Colonic mucosa (tissue), 4 donors: ENCODE data around the gene RAD51B. TPM values are rescaled to one million over a fixed set of nuclear protein-coding genes. Genes with fewer than 3 reads are reported as not detected.

Experiments used
- DNase-seq: peaks from one replicate; pipeline ENCODE4 v3.0.0-alpha.2; 2020
- H3K27ac ChIP-seq: fragments of 200-600 bp; one replicate; pipeline ENCODE4 v1.8.0; 2021
- H3K27me3 ChIP-seq: fragments of 200-600 bp; one replicate; pipeline ENCODE4 v1.8.0; 2021
- H3K36me3 ChIP-seq: fragments of 200-600 bp; one replicate; pipeline ENCODE4 v1.8.0; 2021
- H3K4me1 ChIP-seq: fragments of 200-600 bp; one replicate; pipeline ENCODE4 v1.8.0; 2021; ENCODE audit warnings: mild to moderate bottlenecking
- H3K4me3 ChIP-seq: fragments of 200-600 bp; one replicate; pipeline ENCODE4 v1.8.0; 2021
- H3K9ac ChIP-seq, 2 donors: one replicate each; pipeline ENCODE4 v1.7.0; 2013; ENCODE audit warnings: control low read depth in 2 of 2, low read depth in 2 of 2, low read length in 2 of 2
- H3K9me3 ChIP-seq: fragments of 200-600 bp; one replicate; pipeline ENCODE4 v1.8.0; 2021
- intact Hi-C: fragments of 100-400 bp; cut with DNase I; formaldehyde crosslinking; loops from one replicate; pipeline ENCODE4 v1.14.1; 2022
- total RNA-seq, 2 donors: library from RNA; stranded (reverse); fragmentation: NEBNext Ultra II Directional in 1 of 2; extraction: Animal tissue kit (Norgen Biotek cat#: 25700) in 1 of 2; gene quantifications; one replicate each; pipeline ENCODE4 v1.2.1, GENCODE V29; 2021
- TF ChIP-seq, protein P1 (sequence below): fragments of 200-600 bp; IDR thresholded peaks from one replicate; pipeline ENCODE4 v1.8.0; 2022; ENCODE audit warnings: antibody characterized with exemption, mild to moderate bottlenecking
- donor health status: healthy.
- donor health status: DM: no; HTN: no; CAD: no.
- donor health status: DM: no; HTN: no; CAD: no.

The RAD51B gene
- total RNA-seq, 2 donors from 2014 or later, result 12.7 to 22.0 TPM

DNA sequence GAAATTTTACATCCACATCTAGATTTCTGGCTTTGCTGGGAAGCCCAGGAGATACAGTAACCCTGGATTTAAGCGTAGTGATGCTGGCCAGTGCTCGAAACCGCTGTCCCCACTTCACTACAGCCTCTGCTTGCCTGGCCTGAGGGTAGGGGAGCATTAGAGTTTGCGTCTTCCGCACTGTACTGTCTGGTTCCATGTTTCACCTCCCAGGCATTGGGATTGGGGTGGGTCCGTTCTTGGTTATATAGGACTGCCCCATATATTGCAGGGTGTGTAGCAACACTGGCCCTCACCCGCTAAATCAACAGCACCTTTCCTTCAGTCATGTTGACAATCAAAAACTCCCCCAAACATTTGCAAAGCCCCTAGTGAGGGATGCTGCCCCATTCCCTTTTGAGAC, 732.5 kb downstream of the RAD51B start:
- Histone ChIP-seq H3K4me3 (no peak overlapping the region), H3K27me3 (no peaks in the 10 kb centered on the region), H3K27ac (no peak overlapping the region), H3K9ac (no peak overlapping the region), H3K9me3 (no peaks in the 10 kb centered on the region), H3K4me1 (peaks cover 3% of the 10 kb centered on the region), H3K36me3 (no peaks in the 10 kb centered on the region)
- TF ChIP-seq, protein P1, sequence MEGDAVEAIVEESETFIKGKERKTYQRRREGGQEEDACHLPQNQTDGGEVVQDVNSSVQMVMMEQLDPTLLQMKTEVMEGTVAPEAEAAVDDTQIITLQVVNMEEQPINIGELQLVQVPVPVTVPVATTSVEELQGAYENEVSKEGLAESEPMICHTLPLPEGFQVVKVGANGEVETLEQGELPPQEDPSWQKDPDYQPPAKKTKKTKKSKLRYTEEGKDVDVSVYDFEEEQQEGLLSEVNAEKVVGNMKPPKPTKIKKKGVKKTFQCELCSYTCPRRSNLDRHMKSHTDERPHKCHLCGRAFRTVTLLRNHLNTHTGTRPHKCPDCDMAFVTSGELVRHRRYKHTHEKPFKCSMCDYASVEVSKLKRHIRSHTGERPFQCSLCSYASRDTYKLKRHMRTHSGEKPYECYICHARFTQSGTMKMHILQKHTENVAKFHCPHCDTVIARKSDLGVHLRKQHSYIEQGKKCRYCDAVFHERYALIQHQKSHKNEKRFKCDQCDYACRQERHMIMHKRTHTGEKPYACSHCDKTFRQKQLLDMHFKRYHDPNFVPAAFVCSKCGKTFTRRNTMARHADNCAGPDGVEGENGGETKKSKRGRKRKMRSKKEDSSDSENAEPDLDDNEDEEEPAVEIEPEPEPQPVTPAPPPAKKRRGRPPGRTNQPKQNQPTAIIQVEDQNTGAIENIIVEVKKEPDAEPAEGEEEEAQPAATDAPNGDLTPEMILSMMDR, result no peak
- no peak for DNase-seq
- intact Hi-C loops, result no loop called here

DNA sequence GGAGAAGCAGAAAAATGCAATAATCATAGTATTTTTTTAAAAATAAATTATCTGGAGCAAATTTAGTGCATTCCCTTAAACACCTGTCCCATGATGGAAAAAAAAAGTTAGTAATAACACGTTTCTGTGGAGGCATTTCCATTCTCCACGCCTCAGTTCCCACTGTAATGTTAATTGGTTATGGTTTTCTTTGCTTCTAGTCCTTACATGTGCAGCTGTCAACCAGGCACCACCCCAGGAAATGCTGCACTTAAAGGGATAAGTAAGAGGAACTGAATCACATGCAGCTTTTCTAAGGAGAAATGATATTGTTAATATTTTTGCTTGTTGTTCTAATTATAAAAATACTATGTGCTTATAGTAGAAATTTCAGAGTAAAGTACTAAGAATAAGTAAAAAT, 733.0 kb downstream of the RAD51B start:
- intact Hi-C loops, result no loop called here
- DNase-seq, result no peak
- Histone ChIP-seq H3K27me3 (no peaks in the 10 kb centered on the region), H3K9ac (no peak overlapping the region), H3K36me3 (no peaks in the 10 kb centered on the region), H3K4me1 (peaks cover 3% of the 10 kb centered on the region), H3K4me3 (no peak overlapping the region), H3K9me3 (no peaks in the 10 kb centered on the region), H3K27ac (no peak overlapping the region)
- TF ChIP-seq, protein P1, result no peak

DNA sequence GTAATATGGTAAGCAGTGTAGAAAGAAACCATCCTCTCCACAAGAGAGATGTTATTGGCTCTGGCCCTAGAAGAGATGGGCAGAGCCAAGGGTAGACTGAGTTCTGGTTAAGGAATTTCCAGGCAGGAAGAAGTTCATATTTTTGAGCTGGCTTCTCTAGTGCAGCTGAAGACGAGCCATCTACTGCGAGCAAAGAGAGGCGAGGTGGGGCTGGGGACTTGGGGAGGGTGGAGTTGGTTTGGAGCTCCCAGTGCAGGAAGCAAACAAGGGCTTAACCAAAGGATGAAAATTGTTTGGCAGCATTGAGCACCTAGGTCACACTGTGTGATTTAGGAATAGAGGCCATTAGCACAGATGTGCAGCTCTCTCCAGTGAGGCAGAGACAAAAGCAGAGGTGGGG, 733.7 kb downstream of the RAD51B start:
- H3K9me3 ChIP-seq, result no peaks in the 10 kb centered on the region
- TF ChIP-seq, protein P1, result no peak
- H3K27ac ChIP-seq, result no peak overlapping the region
- H3K9ac ChIP-seq, result no peak overlapping the region
- H3K27me3 ChIP-seq, result no peaks in the 10 kb centered on the region
- H3K36me3 ChIP-seq, result no peaks in the 10 kb centered on the region
- intact Hi-C loops, result no loop called here
- no peak overlapping the region for H3K4me3 ChIP-seq
- H3K4me1 ChIP-seq, result peaks cover 3% of the 10 kb centered on the region
- DNase-seq, result no peak

DNA sequence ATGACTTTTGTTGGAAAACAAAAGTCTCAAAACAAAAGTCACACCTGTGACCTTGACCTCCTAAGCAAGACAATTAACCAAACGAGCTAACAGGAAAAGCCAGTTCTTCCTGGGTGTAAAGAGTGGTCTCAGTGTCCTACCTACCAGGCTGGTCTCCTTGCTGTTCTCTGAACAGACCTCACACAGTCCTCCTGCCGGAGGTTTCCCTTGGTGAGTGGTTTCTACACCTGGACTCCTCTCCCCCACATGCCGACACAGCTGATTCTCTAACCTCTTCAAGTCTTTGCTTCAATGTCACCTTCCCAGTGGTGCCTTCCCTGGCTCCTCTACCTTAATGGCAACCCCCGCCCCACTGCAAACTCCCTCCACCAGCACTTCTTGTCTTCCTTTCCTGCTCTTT, 734.7 kb downstream of the RAD51B start:
- no peaks in the 10 kb centered on the region for H3K36me3 ChIP-seq
- H3K27me3 ChIP-seq, result no peaks in the 10 kb centered on the region
- H3K4me1 ChIP-seq, result peaks cover 3% of the 10 kb centered on the region
- no peak overlapping the region for H3K4me3 ChIP-seq
- no peaks in the 10 kb centered on the region for H3K9me3 ChIP-seq
- intact Hi-C loops, result no loop called here
- H3K9ac ChIP-seq, result no peak overlapping the region
- H3K27ac ChIP-seq, result no peak overlapping the region
- TF ChIP-seq, protein P1, result no peak
- no peak for DNase-seq

DNA sequence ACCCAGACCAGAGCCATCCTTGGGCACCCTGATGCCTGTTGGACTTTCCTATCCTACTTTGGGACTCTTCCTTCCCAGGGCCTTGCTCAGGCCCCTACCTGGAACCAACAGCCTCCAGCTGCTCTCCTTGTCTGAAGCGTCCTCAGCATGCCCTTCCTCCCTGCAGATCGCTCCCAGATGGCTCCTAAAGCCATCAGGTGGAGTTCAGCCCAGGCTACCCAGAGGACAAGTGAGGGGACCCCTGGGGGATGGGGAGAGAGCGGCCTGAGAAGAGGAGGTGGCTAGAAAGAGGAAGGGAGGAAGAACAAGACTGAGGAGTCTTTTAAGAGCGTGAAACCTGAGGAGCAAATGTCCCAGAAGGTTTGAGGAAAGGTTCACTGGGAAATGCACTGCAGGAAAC, 736.7 kb downstream of the RAD51B start:
- H3K27ac ChIP-seq, result no peak overlapping the region

More for the DNA sequence above, 736.7 kb downstream of the RAD51B start:
- H3K4me1 ChIP-seq, result peaks cover 3% of the 10 kb centered on the region
- no peaks in the 10 kb centered on the region for H3K36me3 ChIP-seq
- no peak overlapping the region for H3K4me3 ChIP-seq
- H3K9me3 ChIP-seq, result no peaks in the 10 kb centered on the region
- no peaks in the 10 kb centered on the region for H3K27me3 ChIP-seq
- no peak overlapping the region for H3K9ac ChIP-seq
- intact Hi-C loops, result no loop called here
- DNase-seq, result no peak
- TF ChIP-seq, protein P1, result no peak
